IMR-90 (cell line): Measurements from ENCODE around the gene FLACC1. TPM values are rescaled to one million over a fixed set of nuclear protein-coding genes. Genes with fewer than 3 reads are reported as not detected.
"Not testable (repeated sequence)": the region's sequence is repeated elsewhere in the genome, so short reads cannot be mapped to it uniquely, and the experiment has no call there.

Source experiments
- ATAC-seq: fragments of 200-7000 bp; cut with Tn5 transposase; 2 replicates; pipeline ENCODE4 v1.9.1; 2020; ENCODE audit warnings: low read depth, mild to moderate bottlenecking, moderate library complexity
- BruUV-seq: library from RNA; stranded (reverse); fragments of 400-500 nt; replicated peaks from 2 replicates; lab custom pipeline; 2021; lab: Mats Ljungman, UMichigan
- CTCF ChIA-PET: fragments of 300-600 bp; formaldehyde crosslinking; extraction: SDS; loops from one replicate; lab custom pipeline; 2021; ENCODE audit warnings: antibody characterized with exemption; lab: Yijun Ruan, JAX
- POLR2A ChIA-PET: fragments of 300-600 bp; sonication (Branson Sonifier 250); formaldehyde crosslinking; loops from one replicate; lab custom pipeline; 2022; ENCODE audit warnings: antibody characterized with exemption; ENCODE audit not compliant: unreplicated experiment; lab: Charles Lee
- DNase-seq: peaks from one replicate; pipeline ENCODE4 v3.0.0; 2013
- H2AFZ ChIP-seq: replicated peaks from 2 replicates; pipeline ENCODE3; 2013; ENCODE audit warnings: low read length, mild to moderate bottlenecking; ENCODE audit not compliant: poor library complexity
- H2AK5ac ChIP-seq: 2 replicates; pipeline ENCODE4 v1.6.1; 2013; ENCODE audit warnings: low read depth, low read length, inconsistent platforms
- H2AK9ac ChIP-seq: replicated peaks from 2 replicates; pipeline ENCODE3; 2013; ENCODE audit warnings: mild to moderate bottlenecking, low read depth, low read length, moderate library complexity; ENCODE audit not compliant: poor library complexity
- H2BK120ac ChIP-seq: 2 replicates; pipeline ENCODE4 v1.6.1; 2013; ENCODE audit warnings: low read depth, low read length, inconsistent platforms
- H2BK15ac ChIP-seq: 3 replicates; pipeline ENCODE4 v1.6.1; 2013; ENCODE audit warnings: low read depth, low read length, inconsistent platforms
- H2BK20ac ChIP-seq: 2 replicates; pipeline ENCODE4 v1.6.1; 2013; ENCODE audit warnings: low read depth, mild to moderate bottlenecking, inconsistent platforms, low read length, moderate library complexity
- H2BK5ac ChIP-seq: 2 replicates; pipeline ENCODE4 v1.6.1; 2013; ENCODE audit warnings: mild to moderate bottlenecking, low read depth, low read length, inconsistent platforms; ENCODE audit not compliant: poor library complexity, severe bottlenecking
- H3K14ac ChIP-seq: replicated peaks from 2 replicates; pipeline ENCODE4 v1.6.1; 2013; ENCODE audit warnings: low read depth, low read length, inconsistent platforms
- H3K18ac ChIP-seq: 2 replicates; pipeline ENCODE4 v1.6.1; 2013; ENCODE audit warnings: low read depth, low read length, control low read depth
- H3K23ac ChIP-seq: 2 replicates; pipeline ENCODE4 v1.6.1; 2013; ENCODE audit warnings: low read depth, low read length, inconsistent platforms
- H3K27ac ChIP-seq: 2 replicates; pipeline ENCODE4 v1.5.1; 2013; ENCODE audit warnings: mild to moderate bottlenecking, control low read depth, low read length; ENCODE audit not compliant: insufficient read depth
- H3K27me3 ChIP-seq: 2 replicates; pipeline ENCODE4 v1.6.1; 2013; ENCODE audit warnings: low read length; ENCODE audit not compliant: control insufficient read depth, insufficient read depth
- H3K36me3 ChIP-seq: 2 replicates; pipeline ENCODE4 v1.6.1; 2013; ENCODE audit warnings: low read length, mixed read lengths; ENCODE audit not compliant: control insufficient read depth, insufficient read depth
- H3K4ac ChIP-seq: 2 replicates; pipeline ENCODE4 v1.6.1; 2013; ENCODE audit warnings: low read depth, low read length, inconsistent platforms
- H3K4me1 ChIP-seq: 2 replicates; pipeline ENCODE4 v1.6.1; 2013; ENCODE audit warnings: low read length, mixed read lengths; ENCODE audit not compliant: control insufficient read depth, insufficient read depth
- H3K4me2 ChIP-seq: 2 replicates; pipeline ENCODE4 v1.6.1; 2013; ENCODE audit warnings: low read depth, mild to moderate bottlenecking, control low read depth, low read length, moderate library complexity
- H3K4me3 ChIP-seq: 2 replicates; pipeline ENCODE4 v1.5.1; 2013; ENCODE audit warnings: low read depth, mild to moderate bottlenecking, control low read depth, low read length, moderate library complexity; ENCODE audit not compliant: insufficient read depth
- H3K56ac ChIP-seq: 2 replicates; pipeline ENCODE4 v1.6.1; 2013; ENCODE audit warnings: low read length, inconsistent platforms; ENCODE audit not compliant: insufficient read depth; ENCODE audit errors: extremely low read depth
- H3K79me1 ChIP-seq, 2 experiments: 2 replicates each; pipeline ENCODE4 v1.6.1; 2013; ENCODE audit warnings: low read length in 2 of 2, inconsistent platforms in 1 of 2, low read depth in 1 of 2
- H3K9ac ChIP-seq: 2 replicates; pipeline ENCODE4 v1.6.1; 2013; ENCODE audit warnings: low read depth, low read length, control low read depth
- H3K9me1 ChIP-seq: 2 replicates; pipeline ENCODE4 v1.6.1; 2013; ENCODE audit warnings: low read length, inconsistent platforms; ENCODE audit not compliant: insufficient read depth
- H3K9me3 ChIP-seq: 2 replicates; pipeline ENCODE4 v1.6.1; 2013; ENCODE audit warnings: low read length; ENCODE audit not compliant: control insufficient read depth, insufficient read depth
- H4K20me1 ChIP-seq: 2 replicates; pipeline ENCODE4 v1.6.1; 2013; ENCODE audit warnings: low read length, inconsistent platforms; ENCODE audit not compliant: insufficient read depth
- H4K5ac ChIP-seq: 2 replicates; pipeline ENCODE4 v1.6.1; 2013; ENCODE audit warnings: mild to moderate bottlenecking, low read depth, low read length, control low read depth
- H4K8ac ChIP-seq, 2 experiments: 2 replicates each; pipeline ENCODE4 v1.6.1; 2013; ENCODE audit warnings: low read depth in 2 of 2, low read length in 2 of 2, control low read depth in 1 of 2, inconsistent platforms in 1 of 2
- H4K91ac ChIP-seq: 2 replicates; pipeline ENCODE4 v1.6.1; 2013; ENCODE audit warnings: low read depth, low read length, inconsistent platforms; ENCODE audit not compliant: insufficient read depth
- WGBS, 2 experiments: methylation state at CpG; one replicate each; pipeline versions ENCODE4 v1.1.5 to v1.1.7; 2013; ENCODE audit warnings: missing lambda C conversion rate in 2 of 2; ENCODE audit not compliant: insufficient read length in 1 of 2; ENCODE audit errors: extremely low coverage in 2 of 2; 5-methylcytosine and 5-hydroxymethylcytosine counted together
- dilution Hi-C: fragments of 300-500 bp; cut with HindIII; formaldehyde crosslinking; loops from one replicate; pipeline ENCODE4 v1.14.3; 2018; ENCODE audit warnings: low sequenced_read_pairs; ENCODE audit not compliant: unreplicated experiment
- in situ Hi-C: fragments of 300-500 bp; cut with MboI; formaldehyde crosslinking; loops from 3 replicates; pipeline ENCODE4 v1.14.3; 2019; ENCODE audit warnings: low sequenced_read_pairs, inconsistent platforms, mixed read lengths
- intact Hi-C: fragments of 100-400 bp; cut with micrococcal nuclease; formaldehyde crosslinking; loops from 2 replicates; pipeline ENCODE4 v1.10.0; 2022
- polyA plus RNA-seq, 3 experiments: library from polyadenylated mRNA; depleted of rRNA; stranded (reverse); fragments of >200 nt; gene quantifications; 2 replicates each; pipeline ENCODE4 v1.2.3, GENCODE V29; 2012; ENCODE audit warnings: low replicate concordance in 1 of 3
- total RNA-seq: library from RNA; depleted of rRNA; stranded (reverse); fragments of >200 nt; gene quantifications from 2 replicates; pipeline ENCODE4 v1.2.3, GENCODE V29; 2012; rRNA removed

FLACC1 gene
- total and polyA plus RNA-seq, 2 of the 4 experiments (the other 2 are of a cell fraction): 0.32 to 0.54 TPM

DNA sequence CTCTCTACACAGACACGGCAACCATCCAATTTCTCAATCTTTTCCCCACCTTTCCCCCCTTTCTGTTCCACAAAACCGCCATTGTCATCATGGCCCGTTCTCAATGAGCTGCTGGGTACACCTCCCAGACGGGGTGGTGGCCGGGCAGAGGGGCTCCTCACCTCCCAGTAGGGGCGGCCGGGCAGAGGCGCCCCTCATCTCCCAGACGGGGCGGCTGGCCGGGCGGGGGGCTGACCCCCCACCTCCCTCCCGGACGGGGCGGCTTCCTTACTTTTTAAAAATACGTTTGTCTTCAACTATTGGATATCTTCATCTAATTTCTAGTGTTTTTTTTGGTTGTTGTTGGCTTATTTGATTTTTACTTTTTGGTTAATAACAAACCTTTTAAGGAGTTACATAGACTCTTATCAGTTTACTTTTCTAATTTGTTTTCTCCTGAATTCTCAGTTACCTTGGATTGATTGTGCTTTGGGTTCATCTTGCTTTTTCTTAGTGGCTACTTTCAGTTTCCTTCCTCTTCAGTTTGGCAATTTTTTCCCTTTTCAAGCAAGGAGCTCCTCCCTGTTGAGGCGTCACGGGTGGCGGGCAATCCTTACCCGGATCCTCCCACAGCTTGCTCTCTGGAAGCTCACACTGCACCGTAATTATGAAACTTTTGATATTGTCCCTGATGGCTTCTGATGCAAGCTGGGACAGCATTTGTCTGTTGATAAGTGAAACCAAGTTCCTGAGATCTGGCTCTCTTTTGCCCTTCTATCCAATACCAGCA lies 117.8 kb downstream of the FLACC1 start:
- H3K4me3 ChIP-seq, H3K27me3 ChIP-seq, H2AK9ac ChIP-seq, H4K8ac ChIP-seq, H3K36me3 ChIP-seq, H4K91ac ChIP-seq, H2BK15ac ChIP-seq, H3K4ac ChIP-seq, H4K5ac ChIP-seq, H3K9me3 ChIP-seq, H3K79me1 ChIP-seq, H3K4me2 ChIP-seq, H3K23ac ChIP-seq, BruUV-seq, H2BK5ac ChIP-seq, H2AFZ ChIP-seq, H3K4me1 ChIP-seq, dilution Hi-C loops, H4K20me1 ChIP-seq, H3K9me1 ChIP-seq, H2BK120ac ChIP-seq, H3K9ac ChIP-seq, ATAC-seq, POLR2A ChIA-PET, H2AK5ac ChIP-seq, H3K56ac ChIP-seq, H3K27ac ChIP-seq, H2BK20ac ChIP-seq, H3K18ac ChIP-seq, DNase-seq: not testable (repeated sequence)
- 0 out of 2 replicates have a peak overlapping the region, but pooled peaks have one; percentile 29 for H3K14ac ChIP-seq
- in situ Hi-C loops (loop anchor here (25.0 kb wide), 1 partner anchor 373 kb away; a partner anchor contains a TSS), intact Hi-C loops (loop anchor here (5.0 to 10.0 kb wide), 2 partner anchors 213 to 465 kb away; partner anchors contain the start of genes STRADB and TRAK2)
- CTCF ChIA-PET: interaction anchor here (0.6 kb wide), 1 partner anchor 20 kb away, joined by 5 read pairs; no protein-coding TSS in a partner anchor
- WGBS, 2 experiments: 100% methylated on average over 1 of the region's 21 CpGs; no CpG with 5 or more reads in 1 of the 2 experiments

Other genes with a start within 250 kb of the FLACC1 start
- 48.3 and 59.9 TPM in 2 replicates for gene CFLAR, start 241.2 kb downstream of the FLACC1 start, total RNA-seq
- gene CFLAR, start 241.2 kb downstream of the FLACC1 start, polyA plus RNA-seq (2012; rRNA removed): 23.8 and 29.2 TPM in 2 replicates
- 0.28 and 0.90 TPM in 2 replicates for gene CASP10, start 174.2 kb downstream of the FLACC1 start, total RNA-seq
- gene CASP10, start 174.2 kb downstream of the FLACC1 start, polyA plus RNA-seq (2012; rRNA removed): 0.12 and 0.13 TPM in 2 replicates
- gene CASP8, start 96.8 kb downstream of the FLACC1 start, total RNA-seq: 17.0 and 18.6 TPM in 2 replicates
- gene CASP8, start 96.8 kb downstream of the FLACC1 start, polyA plus RNA-seq (2012; rRNA removed): 11.1 and 13.1 TPM in 2 replicates
- 48.9 and 65.4 TPM in 2 replicates for gene TRAK2, start 94.1 kb upstream of the FLACC1 start, total RNA-seq
- gene TRAK2, start 94.1 kb upstream of the FLACC1 start, polyA plus RNA-seq (2012; rRNA removed): 10.7 and 13.1 TPM in 2 replicates
- gene STRADB, start 94.4 kb upstream of the FLACC1 start, total RNA-seq: 31.5 and 32.5 TPM in 2 replicates
- 11.4 and 14.9 TPM in 2 replicates for gene STRADB, start 94.4 kb upstream of the FLACC1 start, polyA plus RNA-seq (2012; rRNA removed)